Body of pancreas (tissue), 4 donors: ENCODE results near the gene ITGBL1. TPM values are rescaled to one million over a fixed set of nuclear protein-coding genes. Genes with fewer than 3 reads are reported as not detected.
A peak's percentile ranks its signal among the peaks of the same experiment; 100 is the strongest.

Source experiments
- ATAC-seq: fragments of 150-250 bp; one replicate; pipeline ENCODE4 v1.9.1; 2016
- DNase-seq, 4 donors: peaks; one replicate each; pipeline ENCODE4 v3.0.0-alpha.2; 2019
- H3K27ac ChIP-seq, 4 donors: fragments of 200-600 bp; sonication (generic); 1 replicate in 3 of 4; 2 replicates in 1 of 4; pipeline versions ENCODE4 v1.5.1 to v1.6.1; 2016 to 2019; ENCODE audit warnings: mild to moderate bottlenecking in 1 of 4, mixed read lengths in 1 of 4, moderate library complexity in 1 of 4
- H3K27me3 ChIP-seq, 2 donors: fragments of 200-600 bp; sonication (generic); one replicate each; pipeline ENCODE4 v1.6.0; 2016; ENCODE audit warnings: mild to moderate bottlenecking in 1 of 2
- H3K36me3 ChIP-seq, 2 donors: fragments of 200-600 bp; sonication (generic); replicated peaks in 1 of 2; 2 replicates each; pipeline ENCODE4 v1.5.1; 2016; ENCODE audit warnings: low read depth in 2 of 2; ENCODE audit not compliant: insufficient read depth in 1 of 2
- H3K4me1 ChIP-seq: fragments of 200-600 bp; sonication (generic); one replicate; pipeline ENCODE4 v1.6.0; 2016
- H3K4me3 ChIP-seq, 2 donors: fragments of 200-600 bp; sonication (generic); 1 replicate in 1 of 2; 2 replicates in 1 of 2; pipeline ENCODE4 v1.5.1; 2016 to 2019
- H3K9me3 ChIP-seq, 3 donors: fragments of 200-600 bp; sonication (generic); 1 replicate in 2 of 3; 2 replicates in 1 of 3; pipeline ENCODE4 v1.5.1; 2016
- CTCF ChIP-seq, 7 experiments: fragments of 450-650 bp in 4 of 7; fragments of 200-600 bp in 3 of 7; sonication (generic) in 3 of 7; IDR thresholded peaks; one replicate each; pipeline ENCODE4 v1.5.1; 2016 to 2019; ENCODE audit warnings: antibody characterized with exemption in 7 of 7
- POLR2A ChIP-seq, 3 donors: fragments of 450-650 bp; IDR thresholded peaks; one replicate each; pipeline ENCODE4 v1.6.1; 2016; ENCODE audit warnings: antibody characterized with exemption in 3 of 3, mild to moderate bottlenecking in 2 of 3
- WGBS, 2 donors: methylation state at CpG; one replicate each; pipeline ENCODE4 v1.1.5; 2017; 5-methylcytosine and 5-hydroxymethylcytosine counted together
- intact Hi-C: fragments of 100-400 bp; cut with DNase I; formaldehyde crosslinking; loops from one replicate; pipeline ENCODE4 v1.15.1; 2023
- total RNA-seq, 2 donors: library from RNA; depleted of rRNA; stranded (reverse); fragments of >200 nt; gene quantifications; one replicate each; pipeline ENCODE4 v1.1.0, GENCODE V29; 2016

The ITGBL1 gene
- total RNA-seq, 2 donors from 2014 or later = 1.3 to 10.4 TPM

- no peak overlapping the region for H3K4me3 ChIP-seq
- H3K36me3 ChIP-seq = no peaks in the 10 kb centered on the region
- ATAC-seq (no peak), DNase-seq (no peak)
- H3K27me3 ChIP-seq = no peaks in the 10 kb centered on the region
- H3K27ac ChIP-seq = no peak overlapping the region
- TF ChIP-seq POLR2A (IDR thresholded peaks at IDR 0.05) (no peak), CTCF (IDR thresholded peaks at IDR 0.05) (no peak)
- WGBS, 2 donors = 70 to 76% methylated on average over 2 of the region's 2 CpGs
- no peaks in the 10 kb centered on the region for H3K9me3 ChIP-seq
- intact Hi-C loops = no loop called here
- no peaks in the 10 kb centered on the region for H3K4me1 ChIP-seq
These were observed 1.7 kb upstream of the ITGBL1 start for GRCh38 chr13:101450749-101451130.

GRCh38 chr13:101451641-101452040, 834 bp upstream of the ITGBL1 start:
- H3K27ac ChIP-seq = no peak overlapping the region
- intact Hi-C loops = no loop called here

GRCh38 chr13:101453784-101454201, 1.3 kb downstream of the ITGBL1 start:
- Histone ChIP-seq H3K4me1 (no peaks in the 10 kb centered on the region), H3K9me3 (no peaks in the 10 kb centered on the region), H3K27me3 (no peaks in the 10 kb centered on the region), H3K4me3 (peak overlapping the region in 1 of 2 donors; percentile 36), H3K27ac (peak overlapping the region in 3 of 4 donors; percentile 9 to 49 (median 25)), H3K36me3 (no peaks in the 10 kb centered on the region)
- peak; percentile 47 to 64 (median 56) for DNase-seq
- WGBS, 2 donors = 1 to 6% methylated on average over 16 to 33 of the region's 41 CpGs
- intact Hi-C loops = no loop called here
- TF ChIP-seq POLR2A (IDR thresholded peaks at IDR 0.05) (peak in 1 of 3 donors; percentile 9), CTCF (IDR thresholded peaks at IDR 0.05) (peak in 6 of 7 experiments; percentile 32 to 63 (median 46))
- peak; percentile 82 for ATAC-seq

More at GRCh38 chr13:101451641-101452040, 834 bp upstream of the ITGBL1 start:
- no peaks in the 10 kb centered on the region for H3K4me1 ChIP-seq
- DNase-seq (no peak), ATAC-seq (no peak)
- TF ChIP-seq POLR2A (IDR thresholded peaks at IDR 0.05) (no peak), CTCF (IDR thresholded peaks at IDR 0.05) (no peak)
- H3K4me3 ChIP-seq = no peak overlapping the region
- H3K27me3 ChIP-seq = no peaks in the 10 kb centered on the region
- no peaks in the 10 kb centered on the region for H3K36me3 ChIP-seq
- no peaks in the 10 kb centered on the region for H3K9me3 ChIP-seq

- intact Hi-C loops = no loop called here
- ATAC-seq = no peak
- Histone ChIP-seq H3K27me3 (no peaks in the 10 kb centered on the region), H3K36me3 (no peaks in the 10 kb centered on the region), H3K27ac (no peak overlapping the region), H3K4me3 (no peak overlapping the region), H3K4me1 (no peaks in the 10 kb centered on the region), H3K9me3 (no peaks in the 10 kb centered on the region)
- WGBS, 2 donors = 44 to 53% methylated on average over 2 of the region's 2 CpGs
- no peak for TF ChIP-seq CTCF (IDR thresholded peaks at IDR 0.05)
- no peak for TF ChIP-seq POLR2A (IDR thresholded peaks at IDR 0.05)
- no peak for DNase-seq
These were observed 2.3 kb downstream of the ITGBL1 start for GRCh38 chr13:101454767-101455166.

- no peak for ATAC-seq
- WGBS, 2 donors = 37 to 44% methylated on average over 3 of the region's 3 CpGs
- TF ChIP-seq POLR2A (IDR thresholded peaks at IDR 0.05) (no peak), CTCF (IDR thresholded peaks at IDR 0.05) (no peak)
- Histone ChIP-seq H3K4me1 (no peaks in the 10 kb centered on the region), H3K4me3 (no peak overlapping the region), H3K27ac (no peak overlapping the region), H3K36me3 (no peaks in the 10 kb centered on the region), H3K9me3 (no peaks in the 10 kb centered on the region), H3K27me3 (no peaks in the 10 kb centered on the region)
- DNase-seq = no peak
- intact Hi-C loops = no loop called here
These were observed 3.4 kb downstream of the ITGBL1 start for GRCh38 chr13:101455863-101456262.
